H1 (cell line): Measurements from ENCODE around the gene EVA1C. TPM values are rescaled to one million over a fixed set of nuclear protein-coding genes. Genes with fewer than 3 reads are reported as not detected.

Experiments used
- CHD2 ChIP-seq: IDR thresholded peaks from 2 replicates; pipeline ENCODE4 v1.6.1; 2012; ENCODE audit warnings: low read length, improper control_type of control experiment
- GTF2F1 ChIP-seq: IDR thresholded peaks from 2 replicates; pipeline ENCODE4 v1.6.1; 2012; ENCODE audit warnings: low read depth, low read length, improper control_type of control experiment, borderline replicate concordance
- KDM4A ChIP-seq: IDR thresholded peaks from one replicate; pipeline ENCODE4 v1.7.1; 2012; ENCODE audit warnings: low read depth, mild to moderate bottlenecking, moderate library complexity, low read length, inconsistent platforms; ENCODE audit not compliant: severe bottlenecking
- MAX ChIP-seq: IDR thresholded peaks from 2 replicates; pipeline ENCODE4 v1.6.1; 2012; ENCODE audit warnings: inconsistent platforms
- POLR2A ChIP-seq, 2 experiments: IDR thresholded peaks; 1 replicate in 1 of 2; 2 replicates in 1 of 2; pipeline ENCODE4 v1.6.1; 2011; ENCODE audit warnings: low read depth in 2 of 2, low read length in 2 of 2, mild to moderate bottlenecking in 2 of 2; ENCODE audit errors: control extremely low read depth in 1 of 2
- TBP ChIP-seq: IDR thresholded peaks from 2 replicates; pipeline ENCODE4 v1.6.1; 2011; ENCODE audit warnings: low read depth, low read length, improper control_type of control experiment
- TCF12 ChIP-seq: IDR thresholded peaks from 2 replicates; pipeline ENCODE4 v1.6.1; 2011; ENCODE audit warnings: low read depth, mild to moderate bottlenecking, low read length
- ZNF274 ChIP-seq: IDR thresholded peaks from 2 replicates; pipeline ENCODE4 v1.7.0; 2012; ENCODE audit warnings: low read length, borderline replicate concordance; ENCODE audit errors: extremely low read depth
- polyA plus RNA-seq, 7 experiments: library from polyadenylated mRNA; depleted of rRNA in 3 of 7; stranded (reverse) in 5 of 7; unstranded in 2 of 7; fragments of >200 nt in 5 of 7; fragments of 200-250 nt in 2 of 7; gene quantifications; 1 replicate in 5 of 7; 2 replicates in 1 of 7; 4 replicates in 1 of 7; pipeline versions ENCODE4 v1.2.1 to v1.2.3, GENCODE V29; 2011 to 2013; ENCODE audit warnings: missing spikeins in 2 of 7, mixed read lengths in 2 of 7
- total RNA-seq: library from RNA; stranded (reverse); fragmentation: NEBNext Ultra II Directional; extraction: Animal tissue kit (Norgen Biotek cat#: 25700); gene quantifications from 2 replicates; pipeline ENCODE4 v1.2.1, GENCODE V29; 2021

The EVA1C gene
- total and polyA plus RNA-seq, 2 of the 8 experiments (the other 6 are each of a cell fraction or from before 2014, with no cell fraction given) = 2.6 to 3.6 TPM

GRCh38 chr21:32411350-32412161 lies 950 bp upstream of the EVA1C start (continued):
- no peak for TF ChIP-seq ZNF274
- TF ChIP-seq MAX = no peak
- TF ChIP-seq GTF2F1 = no peak
- TF ChIP-seq KDM4A = no peak
- TF ChIP-seq CHD2 = no peak
- TF ChIP-seq POLR2A (IDR thresholded peaks at IDR 0.05; ENCODE audit: control extremely low read depth in 1 of 2, low read depth in 2 of 2, low read length in 2 of 2) = no peak
- no peak for TF ChIP-seq TCF12
- peak; percentile 31; the same call in 1 of the 2 replicates for TF ChIP-seq TBP
